Measurements from ENCODE around the gene CCDC47. TPM values are rescaled to one million over a fixed set of nuclear protein-coding genes. Genes with fewer than 3 reads are reported as not detected.
A peak's percentile ranks its signal among the peaks of the same experiment; 100 is the strongest.

The CCDC47 gene
- total and polyA plus RNA-seq, 2 of the 13 experiments (the other 11 are each of a cell fraction or from before 2014, with no cell fraction given): 59.3 to 99.5 TPM

DNA sequence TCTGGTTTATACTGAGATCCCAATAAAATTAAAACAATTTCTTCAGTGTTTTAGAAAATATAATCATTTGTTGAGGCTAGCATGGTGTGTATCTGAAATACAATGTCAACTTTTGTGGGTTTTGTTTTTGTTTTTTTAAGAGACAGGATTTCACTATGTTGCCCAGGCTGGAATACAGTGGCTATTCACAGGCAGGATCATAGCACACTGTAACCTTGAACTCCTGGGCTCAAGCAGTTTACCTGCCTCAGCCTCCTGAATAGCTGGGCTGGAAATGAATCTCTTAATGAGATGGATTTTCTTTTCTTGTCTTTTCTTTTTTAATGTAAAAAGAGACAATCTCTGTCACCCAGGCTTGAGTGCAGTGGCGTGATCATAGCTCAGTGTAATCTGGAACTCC lies 12.7 kb upstream of the CCDC47 start (continued):
- TF ChIP-seq SRSF9 (IDR thresholded peaks at IDR 0.05; ENCODE audit: borderline replicate concordance, insufficient read depth, low read depth, low read length, poor library complexity, severe bottlenecking) (no peak), SALL1 (CRISPR knock-in tag; IDR thresholded peaks at IDR 0.05) (no peak), ZBTB1 (CRISPR knock-in tag; IDR thresholded peaks at IDR 0.05; ENCODE audit: borderline replicate concordance) (no peak), CBX2 (IDR thresholded peaks at IDR 0.05; ENCODE audit: low read depth, low read length) (no peak), CBX2 (CRISPR knock-in tag; IDR thresholded peaks at IDR 0.05; ENCODE audit: low read depth) (no peak), KLF16 (CRISPR knock-in tag; IDR thresholded peaks at IDR 0.05) (no peak), ZNF33B (CRISPR knock-in tag; IDR thresholded peaks at IDR 0.05) (no peak), ETV5 (CRISPR knock-in tag; IDR thresholded peaks at IDR 0.05; ENCODE audit: borderline replicate concordance) (no peak), SKI (IDR thresholded peaks at IDR 0.05; ENCODE audit: partially characterized antibody) (no peak), ZNF558 (CRISPR knock-in tag; IDR thresholded peaks at IDR 0.05; ENCODE audit: borderline replicate concordance) (no peak), ZNF333 (CRISPR knock-in tag; IDR thresholded peaks at IDR 0.05; ENCODE audit: borderline replicate concordance) (no peak), ZNF335 (CRISPR knock-in tag; IDR thresholded peaks at IDR 0.05) (no peak), RFXANK (CRISPR knock-in tag; IDR thresholded peaks at IDR 0.05) (no peak), ZNF44 (CRISPR knock-in tag; IDR thresholded peaks at IDR 0.05) (no peak), KLF11 (CRISPR knock-in tag; IDR thresholded peaks at IDR 0.05) (0 out of 2 replicates have a peak, but pooled peaks have one; percentile 12), ZBTB38 (CRISPR knock-in tag; IDR thresholded peaks at IDR 0.05) (no peak), ZNF678 (CRISPR knock-in tag; IDR thresholded peaks at IDR 0.05) (no peak), SAFB2 (CRISPR knock-in tag; IDR thresholded peaks at IDR 0.05; ENCODE audit: borderline replicate concordance, low read depth) (no peak), MEIS1 (CRISPR knock-in tag; IDR thresholded peaks at IDR 0.05; ENCODE audit: borderline replicate concordance) (no peak), ZNF160 (CRISPR knock-in tag; IDR thresholded peaks at IDR 0.05) (no peak)
- TF ChIP-seq, protein P1, sequence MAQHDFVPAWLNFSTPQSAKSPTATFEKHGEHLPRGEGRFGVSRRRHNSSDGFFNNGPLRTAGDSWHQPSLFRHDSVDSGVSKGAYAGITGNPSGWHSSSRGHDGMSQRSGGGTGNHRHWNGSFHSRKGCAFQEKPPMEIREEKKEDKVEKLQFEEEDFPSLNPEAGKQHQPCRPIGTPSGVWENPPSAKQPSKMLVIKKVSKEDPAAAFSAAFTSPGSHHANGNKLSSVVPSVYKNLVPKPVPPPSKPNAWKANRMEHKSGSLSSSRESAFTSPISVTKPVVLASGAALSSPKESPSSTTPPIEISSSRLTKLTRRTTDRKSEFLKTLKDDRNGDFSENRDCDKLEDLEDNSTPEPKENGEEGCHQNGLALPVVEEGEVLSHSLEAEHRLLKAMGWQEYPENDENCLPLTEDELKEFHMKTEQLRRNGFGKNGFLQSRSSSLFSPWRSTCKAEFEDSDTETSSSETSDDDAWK (CRISPR knock-in tag; IDR thresholded peaks at IDR 0.05): no peak
- TF ChIP-seq, protein P2, sequence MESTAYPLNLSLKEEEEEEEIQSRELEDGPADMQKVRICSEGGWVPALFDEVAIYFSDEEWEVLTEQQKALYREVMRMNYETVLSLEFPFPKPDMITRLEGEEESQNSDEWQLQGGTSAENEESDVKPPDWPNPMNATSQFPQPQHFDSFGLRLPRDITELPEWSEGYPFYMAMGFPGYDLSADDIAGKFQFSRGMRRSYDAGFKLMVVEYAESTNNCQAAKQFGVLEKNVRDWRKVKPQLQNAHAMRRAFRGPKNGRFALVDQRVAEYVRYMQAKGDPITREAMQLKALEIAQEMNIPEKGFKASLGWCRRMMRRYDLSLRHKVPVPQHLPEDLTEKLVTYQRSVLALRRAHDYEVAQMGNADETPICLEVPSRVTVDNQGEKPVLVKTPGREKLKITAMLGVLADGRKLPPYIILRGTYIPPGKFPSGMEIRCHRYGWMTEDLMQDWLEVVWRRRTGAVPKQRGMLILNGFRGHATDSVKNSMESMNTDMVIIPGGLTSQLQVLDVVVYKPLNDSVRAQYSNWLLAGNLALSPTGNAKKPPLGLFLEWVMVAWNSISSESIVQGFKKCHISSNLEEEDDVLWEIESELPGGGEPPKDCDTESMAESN (CRISPR knock-in tag; conservative IDR thresholded peaks at IDR 0.05): no peak
- TF ChIP-seq, protein P3, sequence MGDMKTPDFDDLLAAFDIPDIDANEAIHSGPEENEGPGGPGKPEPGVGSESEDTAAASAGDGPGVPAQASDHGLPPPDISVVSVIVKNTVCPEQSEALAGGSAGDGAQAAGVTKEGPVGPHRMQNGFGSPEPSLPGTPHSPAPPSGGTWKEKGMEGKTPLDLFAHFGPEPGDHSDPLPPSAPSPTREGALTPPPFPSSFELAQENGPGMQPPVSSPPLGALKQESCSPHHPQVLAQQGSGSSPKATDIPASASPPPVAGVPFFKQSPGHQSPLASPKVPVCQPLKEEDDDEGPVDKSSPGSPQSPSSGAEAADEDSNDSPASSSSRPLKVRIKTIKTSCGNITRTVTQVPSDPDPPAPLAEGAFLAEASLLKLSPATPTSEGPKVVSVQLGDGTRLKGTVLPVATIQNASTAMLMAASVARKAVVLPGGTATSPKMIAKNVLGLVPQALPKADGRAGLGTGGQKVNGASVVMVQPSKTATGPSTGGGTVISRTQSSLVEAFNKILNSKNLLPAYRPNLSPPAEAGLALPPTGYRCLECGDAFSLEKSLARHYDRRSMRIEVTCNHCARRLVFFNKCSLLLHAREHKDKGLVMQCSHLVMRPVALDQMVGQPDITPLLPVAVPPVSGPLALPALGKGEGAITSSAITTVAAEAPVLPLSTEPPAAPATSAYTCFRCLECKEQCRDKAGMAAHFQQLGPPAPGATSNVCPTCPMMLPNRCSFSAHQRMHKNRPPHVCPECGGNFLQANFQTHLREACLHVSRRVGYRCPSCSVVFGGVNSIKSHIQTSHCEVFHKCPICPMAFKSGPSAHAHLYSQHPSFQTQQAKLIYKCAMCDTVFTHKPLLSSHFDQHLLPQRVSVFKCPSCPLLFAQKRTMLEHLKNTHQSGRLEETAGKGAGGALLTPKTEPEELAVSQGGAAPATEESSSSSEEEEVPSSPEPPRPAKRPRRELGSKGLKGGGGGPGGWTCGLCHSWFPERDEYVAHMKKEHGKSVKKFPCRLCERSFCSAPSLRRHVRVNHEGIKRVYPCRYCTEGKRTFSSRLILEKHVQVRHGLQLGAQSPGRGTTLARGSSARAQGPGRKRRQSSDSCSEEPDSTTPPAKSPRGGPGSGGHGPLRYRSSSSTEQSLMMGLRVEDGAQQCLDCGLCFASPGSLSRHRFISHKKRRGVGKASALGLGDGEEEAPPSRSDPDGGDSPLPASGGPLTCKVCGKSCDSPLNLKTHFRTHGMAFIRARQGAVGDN (CRISPR knock-in tag; IDR thresholded peaks at IDR 0.05): no peak
- TF ChIP-seq, protein P4, sequence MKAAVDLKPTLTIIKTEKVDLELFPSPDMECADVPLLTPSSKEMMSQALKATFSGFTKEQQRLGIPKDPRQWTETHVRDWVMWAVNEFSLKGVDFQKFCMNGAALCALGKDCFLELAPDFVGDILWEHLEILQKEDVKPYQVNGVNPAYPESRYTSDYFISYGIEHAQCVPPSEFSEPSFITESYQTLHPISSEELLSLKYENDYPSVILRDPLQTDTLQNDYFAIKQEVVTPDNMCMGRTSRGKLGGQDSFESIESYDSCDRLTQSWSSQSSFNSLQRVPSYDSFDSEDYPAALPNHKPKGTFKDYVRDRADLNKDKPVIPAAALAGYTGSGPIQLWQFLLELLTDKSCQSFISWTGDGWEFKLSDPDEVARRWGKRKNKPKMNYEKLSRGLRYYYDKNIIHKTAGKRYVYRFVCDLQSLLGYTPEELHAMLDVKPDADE (CRISPR knock-in tag; IDR thresholded peaks at IDR 0.05): no peak
